ENCODE measurements around the gene MAP3K19.
A peak's percentile ranks its signal among the peaks of the same experiment; 100 is the strongest.

Gene MAP3K19

GRCh38 chr2:135072125-135072997 lies 25.1 kb upstream of the MAP3K19 start:
- ATAC-seq: no peak

GRCh38 chr2:135066710-135067109 lies 19.5 kb upstream of the MAP3K19 start:
- TF ChIP-seq CSRNP3 (CRISPR knock-in tag; IDR thresholded peaks at IDR 0.05) (no peak), ISL1 (CRISPR knock-in tag; IDR thresholded peaks at IDR 0.05) (peak; percentile 76)

More at GRCh38 chr2:135072125-135072997, 25.1 kb upstream of the MAP3K19 start:
- TF ChIP-seq ZFP30 (CRISPR knock-in tag; IDR thresholded peaks at IDR 0.05) (no peak), ARNTL (CRISPR knock-in tag; IDR thresholded peaks at IDR 0.05; ENCODE audit: borderline replicate concordance, low read depth) (no peak), ESRRG (CRISPR knock-in tag; IDR thresholded peaks at IDR 0.05) (no peak), ZNF8 (CRISPR knock-in tag; IDR thresholded peaks at IDR 0.05) (no peak), PPARA (CRISPR knock-in tag; IDR thresholded peaks at IDR 0.05; ENCODE audit: borderline replicate concordance) (no peak), POU6F1 (CRISPR knock-in tag; IDR thresholded peaks at IDR 0.05; ENCODE audit: borderline replicate concordance, low read depth) (no peak)

GRCh38 chr2:135064149-135064548 lies 16.9 kb upstream of the MAP3K19 start:
- no peak for ATAC-seq
- TF ChIP-seq TCF4 (CRISPR knock-in tag; IDR thresholded peaks at IDR 0.05; ENCODE audit: borderline replicate concordance) (no peak), ARNTL (CRISPR knock-in tag; IDR thresholded peaks at IDR 0.05; ENCODE audit: borderline replicate concordance, low read depth) (no peak), PATZ1 (CRISPR knock-in tag; IDR thresholded peaks at IDR 0.05; ENCODE audit: borderline replicate concordance) (no peak), SNAI2 (CRISPR knock-in tag; IDR thresholded peaks at IDR 0.05) (no peak), CSRNP3 (CRISPR knock-in tag; IDR thresholded peaks at IDR 0.05) (no peak), CSDC2 (CRISPR knock-in tag; IDR thresholded peaks at IDR 0.05) (no peak), ZFP3 (CRISPR knock-in tag; IDR thresholded peaks at IDR 0.05) (no peak), OSR1 (CRISPR knock-in tag; IDR thresholded peaks at IDR 0.05) (no peak), ZC3H10 (CRISPR knock-in tag; IDR thresholded peaks at IDR 0.05) (no peak), TSHZ2 (CRISPR knock-in tag; IDR thresholded peaks at IDR 0.05) (no peak), GLIS3 (CRISPR knock-in tag; IDR thresholded peaks at IDR 0.05) (no peak), ZFP30 (CRISPR knock-in tag; IDR thresholded peaks at IDR 0.05) (no peak), TOX (CRISPR knock-in tag; IDR thresholded peaks at IDR 0.05; ENCODE audit: borderline replicate concordance) (no peak), CREB5 (CRISPR knock-in tag; IDR thresholded peaks at IDR 0.05; ENCODE audit: low read depth) (no peak), ISL1 (CRISPR knock-in tag; IDR thresholded peaks at IDR 0.05) (no peak), BACH2 (CRISPR knock-in tag; IDR thresholded peaks at IDR 0.05; ENCODE audit: borderline replicate concordance) (no peak)

More at GRCh38 chr2:135066710-135067109, 19.5 kb upstream of the MAP3K19 start:
- no peak for ATAC-seq

All from SK-N-SH treated with all-trans-retinoic acid at 6 μM for 48 hours (cell line).